ENCODE measurements around the gene MGAT3.
A peak's percentile ranks its signal among the peaks of the same experiment; 100 is the strongest.

The MGAT3 gene

GRCh38 chr22:39490135-39490798, 33.5 kb downstream of the MGAT3 start:
- H3K27me3 ChIP-seq (ENCODE audit: control insufficient read depth, insufficient read depth, low read length), result peaks cover 11% of the 10 kb centered on the region
- H3K36me3 ChIP-seq (ENCODE audit: control insufficient read depth, insufficient read depth, low read length), result no peaks in the 10 kb centered on the region
- no peaks in the 10 kb centered on the region for H3K9me3 ChIP-seq (ENCODE audit: control insufficient read depth, insufficient read depth, low read length)
- H3K4me1 ChIP-seq (ENCODE audit: control insufficient read depth, insufficient read depth, low read length), result no peaks in the 10 kb centered on the region
- no peak overlapping the region for H3K9ac ChIP-seq (ENCODE audit: low read depth, low read length)
- peak overlapping the region; percentile 18 for H3K4me3 ChIP-seq (ENCODE audit: low read depth, low read length)

GRCh38 chr22:39490966-39491680, 34.3 kb downstream of the MGAT3 start:
- Histone ChIP-seq H3K4me1 (ENCODE audit: control insufficient read depth, insufficient read depth, low read length) (no peaks in the 10 kb centered on the region), H3K4me3 (ENCODE audit: low read depth, low read length) (no peak overlapping the region), H3K36me3 (ENCODE audit: control insufficient read depth, insufficient read depth, low read length) (no peaks in the 10 kb centered on the region), H3K27me3 (ENCODE audit: control insufficient read depth, insufficient read depth, low read length) (peaks cover 11% of the 10 kb centered on the region), H3K9ac (ENCODE audit: low read depth, low read length) (no peak overlapping the region), H3K9me3 (ENCODE audit: control insufficient read depth, insufficient read depth, low read length) (no peaks in the 10 kb centered on the region)

- Histone ChIP-seq H3K36me3 (ENCODE audit: control insufficient read depth, insufficient read depth, low read length) (no peaks in the 10 kb centered on the region), H3K27me3 (ENCODE audit: control insufficient read depth, insufficient read depth, low read length) (peaks cover 11% of the 10 kb centered on the region), H3K9ac (ENCODE audit: low read depth, low read length) (no peak overlapping the region), H3K4me1 (ENCODE audit: control insufficient read depth, insufficient read depth, low read length) (no peaks in the 10 kb centered on the region), H3K4me3 (ENCODE audit: low read depth, low read length) (no peak overlapping the region), H3K9me3 (ENCODE audit: control insufficient read depth, insufficient read depth, low read length) (no peaks in the 10 kb centered on the region)
Measured at GRCh38 chr22:39491696-39492095, 34.9 kb downstream of the MGAT3 start.

- Histone ChIP-seq H3K9me3 (ENCODE audit: control insufficient read depth, insufficient read depth, low read length) (no peaks in the 10 kb centered on the region), H3K4me1 (ENCODE audit: control insufficient read depth, insufficient read depth, low read length) (no peaks in the 10 kb centered on the region), H3K27me3 (ENCODE audit: control insufficient read depth, insufficient read depth, low read length) (peaks cover 12% of the 10 kb centered on the region), H3K9ac (ENCODE audit: low read depth, low read length) (no peak overlapping the region), H3K4me3 (ENCODE audit: low read depth, low read length) (no peak overlapping the region), H3K36me3 (ENCODE audit: control insufficient read depth, insufficient read depth, low read length) (no peaks in the 10 kb centered on the region)
Measured at GRCh38 chr22:39492186-39492585, 35.4 kb downstream of the MGAT3 start.

- no peaks in the 10 kb centered on the region for H3K9me3 ChIP-seq (ENCODE audit: control insufficient read depth, insufficient read depth, low read length)
- no peaks in the 10 kb centered on the region for H3K36me3 ChIP-seq (ENCODE audit: control insufficient read depth, insufficient read depth, low read length)
- no peak overlapping the region for H3K9ac ChIP-seq (ENCODE audit: low read depth, low read length)
- H3K4me1 ChIP-seq (ENCODE audit: control insufficient read depth, insufficient read depth, low read length), result no peaks in the 10 kb centered on the region
- H3K27me3 ChIP-seq (ENCODE audit: control insufficient read depth, insufficient read depth, low read length), result peaks cover 24% of the 10 kb centered on the region
- no peak overlapping the region for H3K4me3 ChIP-seq (ENCODE audit: low read depth, low read length)
Measured at GRCh38 chr22:39493759-39494158, 36.9 kb downstream of the MGAT3 start.

- Histone ChIP-seq H3K4me1 (ENCODE audit: control insufficient read depth, insufficient read depth, low read length) (no peaks in the 10 kb centered on the region), H3K9me3 (ENCODE audit: control insufficient read depth, insufficient read depth, low read length) (no peaks in the 10 kb centered on the region), H3K4me3 (ENCODE audit: low read depth, low read length) (no peak overlapping the region), H3K36me3 (ENCODE audit: control insufficient read depth, insufficient read depth, low read length) (no peaks in the 10 kb centered on the region), H3K27me3 (ENCODE audit: control insufficient read depth, insufficient read depth, low read length) (peaks cover 25% of the 10 kb centered on the region), H3K9ac (ENCODE audit: low read depth, low read length) (no peak overlapping the region)
Measured at GRCh38 chr22:39494471-39495120, 37.8 kb downstream of the MGAT3 start.

GRCh38 chr22:39496131-39496838, 39.5 kb downstream of the MGAT3 start:
- Histone ChIP-seq H3K4me1 (ENCODE audit: control insufficient read depth, insufficient read depth, low read length) (no peaks in the 10 kb centered on the region), H3K9me3 (ENCODE audit: control insufficient read depth, insufficient read depth, low read length) (no peaks in the 10 kb centered on the region), H3K9ac (ENCODE audit: low read depth, low read length) (no peak overlapping the region), H3K4me3 (ENCODE audit: low read depth, low read length) (no peak overlapping the region), H3K36me3 (ENCODE audit: control insufficient read depth, insufficient read depth, low read length) (no peaks in the 10 kb centered on the region), H3K27me3 (ENCODE audit: control insufficient read depth, insufficient read depth, low read length) (peaks cover 37% of the 10 kb centered on the region)

GRCh38 chr22:39497429-39497828, 40.6 kb downstream of the MGAT3 start:
- Histone ChIP-seq H3K27me3 (ENCODE audit: control insufficient read depth, insufficient read depth, low read length) (peaks cover 40% of the 10 kb centered on the region), H3K36me3 (ENCODE audit: control insufficient read depth, insufficient read depth, low read length) (no peaks in the 10 kb centered on the region), H3K4me1 (ENCODE audit: control insufficient read depth, insufficient read depth, low read length) (peaks cover 3% of the 10 kb centered on the region), H3K9ac (ENCODE audit: low read depth, low read length) (no peak overlapping the region), H3K4me3 (ENCODE audit: low read depth, low read length) (no peak overlapping the region), H3K9me3 (ENCODE audit: control insufficient read depth, insufficient read depth, low read length) (no peaks in the 10 kb centered on the region)

GRCh38 chr22:39498368-39498767, 41.6 kb downstream of the MGAT3 start:
- peaks cover 3% of the 10 kb centered on the region for H3K4me1 ChIP-seq (ENCODE audit: control insufficient read depth, insufficient read depth, low read length)
- peaks cover 43% of the 10 kb centered on the region for H3K27me3 ChIP-seq (ENCODE audit: control insufficient read depth, insufficient read depth, low read length)

GRCh38 chr22:39498802-39499201, 42.0 kb downstream of the MGAT3 start:
- Histone ChIP-seq H3K27me3 (ENCODE audit: control insufficient read depth, insufficient read depth, low read length) (peaks cover 43% of the 10 kb centered on the region), H3K9me3 (ENCODE audit: control insufficient read depth, insufficient read depth, low read length) (no peaks in the 10 kb centered on the region), H3K4me3 (ENCODE audit: low read depth, low read length) (no peak overlapping the region), H3K36me3 (ENCODE audit: control insufficient read depth, insufficient read depth, low read length) (no peaks in the 10 kb centered on the region), H3K9ac (ENCODE audit: low read depth, low read length) (no peak overlapping the region), H3K4me1 (ENCODE audit: control insufficient read depth, insufficient read depth, low read length) (peaks cover 3% of the 10 kb centered on the region)

More at GRCh38 chr22:39498368-39498767, 41.6 kb downstream of the MGAT3 start:
- H3K4me3 ChIP-seq (ENCODE audit: low read depth, low read length), result no peak overlapping the region
- no peaks in the 10 kb centered on the region for H3K36me3 ChIP-seq (ENCODE audit: control insufficient read depth, insufficient read depth, low read length)
- no peak overlapping the region for H3K9ac ChIP-seq (ENCODE audit: low read depth, low read length)
- H3K9me3 ChIP-seq (ENCODE audit: control insufficient read depth, insufficient read depth, low read length), result no peaks in the 10 kb centered on the region

- H3K4me3 ChIP-seq (ENCODE audit: low read depth, low read length), result no peak overlapping the region
- H3K27me3 ChIP-seq (ENCODE audit: control insufficient read depth, insufficient read depth, low read length), result peaks cover 38% of the 10 kb centered on the region
- no peak overlapping the region for H3K9ac ChIP-seq (ENCODE audit: low read depth, low read length)
- H3K36me3 ChIP-seq (ENCODE audit: control insufficient read depth, insufficient read depth, low read length), result peaks cover 8% of the 10 kb centered on the region
- peaks cover 3% of the 10 kb centered on the region for H3K4me1 ChIP-seq (ENCODE audit: control insufficient read depth, insufficient read depth, low read length)
- H3K9me3 ChIP-seq (ENCODE audit: control insufficient read depth, insufficient read depth, low read length), result no peaks in the 10 kb centered on the region
Measured at GRCh38 chr22:39500101-39500500, 43.3 kb downstream of the MGAT3 start.

All from iPS-15b (cell line).